Measurements from ENCODE around the gene CNGA3.
A peak's percentile ranks its signal among the peaks of the same experiment; 100 is the strongest.

The CNGA3 gene

GRCh38 chr2:98388081-98388480 is 41.8 kb downstream of the CNGA3 start:
- no peaks in the 10 kb centered on the region for H3K27me3 ChIP-seq (ENCODE audit: low read depth)

GRCh38 chr2:98388601-98389250 is 42.5 kb downstream of the CNGA3 start:
- no peak for DNase-seq (ENCODE audit: low spot score in 2 of 2)
- Histone ChIP-seq H3K4me1 (no peaks in the 10 kb centered on the region), H3K36me3 (replicated peaks) (no peaks in the 10 kb centered on the region), H3K4me3 (no peak overlapping the region), H3K9me3 (no peaks in the 10 kb centered on the region), H3K27me3 (ENCODE audit: low read depth) (no peaks in the 10 kb centered on the region)
- in situ Hi-C loops (cut with MboI; ENCODE audit: low sequenced_read_pairs): loop anchor here (10.0 kb wide), 1 partner anchor 684 kb away; no protein-coding TSS in a partner anchor

More at GRCh38 chr2:98388081-98388480, 41.8 kb downstream of the CNGA3 start:
- in situ Hi-C loops (cut with MboI; ENCODE audit: low sequenced_read_pairs): loop anchor here (10.0 kb wide), 1 partner anchor 683 kb away; no protein-coding TSS in a partner anchor
- H3K4me3 ChIP-seq: no peak overlapping the region
- no peaks in the 10 kb centered on the region for H3K36me3 ChIP-seq (replicated peaks)
- no peaks in the 10 kb centered on the region; the same call in 1 of the 2 replicates for H3K4me1 ChIP-seq
- no peak for DNase-seq (ENCODE audit: low spot score in 2 of 2)
- no peaks in the 10 kb centered on the region for H3K9me3 ChIP-seq

DNA sequence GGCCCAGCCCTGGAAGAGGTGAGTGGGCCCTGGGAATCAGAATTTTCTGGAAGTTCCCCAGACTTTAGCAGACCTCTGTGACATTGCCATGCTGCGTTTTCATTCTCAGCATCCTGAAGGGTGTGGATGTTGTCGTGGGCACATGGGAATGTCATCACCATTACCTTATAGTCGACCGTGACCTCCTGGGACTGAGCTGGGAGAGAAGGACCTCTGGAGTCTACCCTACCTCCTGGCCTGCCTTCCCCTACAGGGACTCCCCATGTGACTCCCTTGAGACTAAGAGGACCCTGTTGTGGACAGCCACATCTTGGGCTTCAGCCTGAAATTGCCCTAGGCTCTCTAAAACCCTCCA is 43.0 kb downstream of the CNGA3 start:
- Histone ChIP-seq H3K9me3 (no peaks in the 10 kb centered on the region), H3K36me3 (replicated peaks) (no peaks in the 10 kb centered on the region), H3K27me3 (ENCODE audit: low read depth) (no peaks in the 10 kb centered on the region), H3K4me3 (no peak overlapping the region), H3K4me1 (peaks cover 2% of the 10 kb centered on the region)
- DNase-seq (ENCODE audit: low spot score in 2 of 2): no peak
- in situ Hi-C loops (cut with MboI; ENCODE audit: low sequenced_read_pairs): loop anchor here (10.0 kb wide), 1 partner anchor 684 kb away; no protein-coding TSS in a partner anchor

- Histone ChIP-seq H3K36me3 (replicated peaks) (no peaks in the 10 kb centered on the region), H3K9me3 (no peaks in the 10 kb centered on the region), H3K4me1 (peaks cover 12% of the 10 kb centered on the region), H3K27me3 (ENCODE audit: low read depth) (no peaks in the 10 kb centered on the region), H3K4me3 (no peak overlapping the region)
- no peak for DNase-seq (ENCODE audit: low spot score in 2 of 2)
- in situ Hi-C loops (cut with MboI; ENCODE audit: low sequenced_read_pairs): no loop called here
Observed at GRCh38 chr2:98390571-98391476, 44.6 kb downstream of the CNGA3 start.

GRCh38 chr2:98391581-98392270 is 45.5 kb downstream of the CNGA3 start:
- Histone ChIP-seq H3K4me1 (peaks cover 12% of the 10 kb centered on the region), H3K9me3 (no peaks in the 10 kb centered on the region), H3K4me3 (no peak overlapping the region), H3K27me3 (ENCODE audit: low read depth) (no peaks in the 10 kb centered on the region), H3K36me3 (replicated peaks) (no peaks in the 10 kb centered on the region)
- no peak for DNase-seq (ENCODE audit: low spot score in 2 of 2)
- in situ Hi-C loops (cut with MboI; ENCODE audit: low sequenced_read_pairs): no loop called here

DNA sequence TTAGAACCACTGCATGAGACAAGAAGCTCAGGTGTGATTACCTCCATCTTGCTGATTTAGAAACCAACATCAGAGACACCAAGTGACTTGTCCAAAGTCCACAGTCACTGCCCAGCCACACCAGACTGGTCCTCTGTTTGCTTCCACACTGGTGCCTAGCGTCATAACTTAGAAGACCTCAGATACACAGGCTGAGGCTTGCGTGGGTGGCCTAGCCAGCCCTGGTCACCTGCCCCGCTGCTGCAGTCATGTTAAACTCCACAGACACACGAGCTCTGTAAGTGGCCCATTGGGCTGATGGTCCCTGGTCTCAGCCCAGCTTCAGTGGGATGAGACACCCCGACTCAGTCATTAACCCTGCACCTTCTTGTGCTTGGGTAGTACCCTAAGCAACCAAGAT is 47.1 kb downstream of the CNGA3 start:
- H3K4me3 ChIP-seq: no peak overlapping the region
- H3K9me3 ChIP-seq: no peaks in the 10 kb centered on the region
- H3K4me1 ChIP-seq: peaks cover 12% of the 10 kb centered on the region
- DNase-seq (ENCODE audit: low spot score in 2 of 2): no peak
- in situ Hi-C loops (cut with MboI; ENCODE audit: low sequenced_read_pairs): no loop called here
- H3K27me3 ChIP-seq (ENCODE audit: low read depth): no peaks in the 10 kb centered on the region
- no peaks in the 10 kb centered on the region for H3K36me3 ChIP-seq (replicated peaks)

DNA sequence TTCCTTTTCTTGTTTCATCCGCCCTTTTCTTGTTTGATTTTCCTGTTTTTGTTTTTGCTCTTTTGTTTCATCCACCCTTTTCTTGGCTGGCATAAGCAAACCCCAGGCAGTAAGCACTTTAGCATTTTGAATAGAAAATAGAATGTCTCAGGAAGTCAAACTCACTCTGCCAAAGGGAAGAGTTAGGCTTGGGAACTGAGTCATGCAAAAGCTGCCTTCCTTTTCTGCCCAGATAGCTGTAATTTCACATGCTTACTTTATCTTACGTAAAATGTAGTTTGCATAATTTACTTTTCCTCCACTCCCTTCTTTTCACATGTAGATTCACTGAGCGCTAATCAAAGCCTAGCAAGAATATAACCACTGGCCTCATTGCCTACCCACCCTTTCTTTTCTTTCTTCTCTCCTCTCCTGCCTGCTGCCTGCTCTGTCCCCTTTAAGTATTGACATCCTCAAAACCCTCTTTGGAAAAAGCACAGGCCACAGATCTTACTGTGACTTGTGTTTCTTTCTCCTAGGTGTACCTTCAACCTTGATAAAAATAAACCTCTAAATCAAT is 48.4 kb downstream of the CNGA3 start:
- peak; percentile 32 to 75 for DNase-seq (ENCODE audit: low spot score in 2 of 2)
- peaks cover 5% of the 10 kb centered on the region; the same call in 1 of the 2 replicates for H3K27me3 ChIP-seq (ENCODE audit: low read depth)
- H3K9me3 ChIP-seq: no peaks in the 10 kb centered on the region
- in situ Hi-C loops (cut with MboI; ENCODE audit: low sequenced_read_pairs): no loop called here
- no peak overlapping the region for H3K4me3 ChIP-seq
- H3K36me3 ChIP-seq (replicated peaks): no peaks in the 10 kb centered on the region
- H3K4me1 ChIP-seq: peaks cover 12% of the 10 kb centered on the region

- in situ Hi-C loops (cut with MboI; ENCODE audit: low sequenced_read_pairs): no loop called here
- Histone ChIP-seq H3K4me3 (no peak overlapping the region), H3K27me3 (ENCODE audit: low read depth) (peaks cover 6% of the 10 kb centered on the region; the same call in 1 of the 2 replicates), H3K9me3 (no peaks in the 10 kb centered on the region), H3K36me3 (replicated peaks) (no peaks in the 10 kb centered on the region), H3K4me1 (peaks cover 12% of the 10 kb centered on the region)
- no peak for DNase-seq (ENCODE audit: low spot score in 2 of 2)
Observed at GRCh38 chr2:98395977-98396376, 49.7 kb downstream of the CNGA3 start.

DNA sequence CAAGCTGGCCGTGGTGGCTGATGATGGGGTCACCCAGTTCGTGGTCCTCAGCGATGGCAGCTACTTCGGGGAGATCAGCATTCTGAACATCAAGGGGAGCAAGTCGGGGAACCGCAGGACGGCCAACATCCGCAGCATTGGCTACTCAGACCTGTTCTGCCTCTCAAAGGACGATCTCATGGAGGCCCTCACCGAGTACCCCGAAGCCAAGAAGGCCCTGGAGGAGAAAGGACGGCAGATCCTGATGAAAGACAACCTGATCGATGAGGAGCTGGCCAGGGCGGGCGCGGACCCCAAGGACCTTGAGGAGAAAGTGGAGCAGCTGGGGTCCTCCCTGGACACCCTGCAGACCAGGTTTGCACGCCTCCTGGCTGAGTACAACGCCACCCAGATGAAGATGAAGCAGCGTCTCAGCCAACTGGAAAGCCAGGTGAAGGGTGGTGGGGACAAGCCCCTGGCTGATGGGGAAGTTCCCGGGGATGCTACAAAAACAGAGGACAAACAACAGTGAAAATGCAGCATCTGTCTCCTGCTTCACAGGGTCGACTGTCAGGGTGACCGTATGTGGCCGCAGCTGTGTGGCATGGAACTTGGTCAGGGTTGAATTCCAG is 50.6 kb downstream of the CNGA3 start:
- in situ Hi-C loops (cut with MboI; ENCODE audit: low sequenced_read_pairs): no loop called here
- Histone ChIP-seq H3K36me3 (replicated peaks) (no peaks in the 10 kb centered on the region), H3K9me3 (no peaks in the 10 kb centered on the region), H3K4me1 (peaks cover 12% of the 10 kb centered on the region), H3K27me3 (ENCODE audit: low read depth) (peaks cover 12% of the 10 kb centered on the region), H3K4me3 (no peak overlapping the region)
- DNase-seq (ENCODE audit: low spot score in 2 of 2): no peak

GRCh38 chr2:98399140-98399539 is 52.9 kb downstream of the CNGA3 start:
- no peaks in the 10 kb centered on the region for H3K36me3 ChIP-seq (replicated peaks)

DNA sequence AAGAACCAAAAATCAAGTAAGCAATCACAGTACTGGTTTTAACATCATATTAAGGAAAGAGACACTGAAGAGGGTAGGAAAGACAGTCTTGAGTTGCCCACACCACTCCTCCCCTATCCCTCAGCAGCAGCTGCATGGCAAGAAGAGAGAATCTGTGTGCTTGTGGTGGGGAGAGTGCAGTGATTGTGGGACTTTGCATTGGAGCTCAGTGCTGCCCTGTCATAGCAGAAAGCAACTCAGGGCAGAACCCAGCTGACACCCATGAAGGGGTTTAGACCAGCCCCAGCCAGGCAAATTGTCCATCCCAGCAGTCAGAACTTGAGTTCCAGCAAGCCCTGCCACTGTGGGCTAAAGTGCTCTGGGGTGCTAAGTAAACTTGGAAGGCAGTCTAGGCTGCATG is 57.6 kb downstream of the CNGA3 start:
- Histone ChIP-seq H3K9me3 (no peaks in the 10 kb centered on the region), H3K4me1 (no peaks in the 10 kb centered on the region), H3K4me3 (no peak overlapping the region), H3K36me3 (replicated peaks) (no peaks in the 10 kb centered on the region), H3K27me3 (ENCODE audit: low read depth) (peaks cover 18% of the 10 kb centered on the region)
- in situ Hi-C loops (cut with MboI; ENCODE audit: low sequenced_read_pairs): loop anchor here (25.0 kb wide), 1 partner anchor 433 kb away; no protein-coding TSS in a partner anchor
- no peak for DNase-seq (ENCODE audit: low spot score in 2 of 2)

More at GRCh38 chr2:98399140-98399539, 52.9 kb downstream of the CNGA3 start:
- Histone ChIP-seq H3K27me3 (ENCODE audit: low read depth) (peaks cover 18% of the 10 kb centered on the region), H3K4me1 (peaks cover 11% of the 10 kb centered on the region), H3K4me3 (no peak overlapping the region), H3K9me3 (no peaks in the 10 kb centered on the region)
- DNase-seq (ENCODE audit: low spot score in 2 of 2): no peak
- in situ Hi-C loops (cut with MboI; ENCODE audit: low sequenced_read_pairs): no loop called here

- H3K36me3 ChIP-seq (replicated peaks): no peaks in the 10 kb centered on the region
- no peaks in the 10 kb centered on the region for H3K4me1 ChIP-seq
- H3K4me3 ChIP-seq: no peak overlapping the region
- H3K9me3 ChIP-seq: no peaks in the 10 kb centered on the region
- DNase-seq (ENCODE audit: low spot score in 2 of 2): no peak
- peaks cover 12% of the 10 kb centered on the region for H3K27me3 ChIP-seq (ENCODE audit: low read depth)
- in situ Hi-C loops (cut with MboI; ENCODE audit: low sequenced_read_pairs): loop anchor here (25.0 kb wide), 1 partner anchor 433 kb away; no protein-coding TSS in a partner anchor
Observed at GRCh38 chr2:98404556-98405250, 58.4 kb downstream of the CNGA3 start.

All from HAP-1 (cell line).